ENCODE data around the gene CFAP73.
A peak's percentile ranks its signal among the peaks of the same experiment; 100 is the strongest.

The CFAP73 gene

GRCh38 chr12:113149361-113150150 is at the start of gene CFAP73:
CFAP73 (plus strand) TSS chr12:113149724; CDS start chr12:113149858, 134 bp downstream.
- H3K27ac ChIP-seq, result no peak within 1 kb of the TSS
- peak within 1 kb of the TSS; percentile 42 for H3K4me3 ChIP-seq
- no peak for TF ChIP-seq CTCF (IDR thresholded peaks at IDR 0.05)
- no peak for DNase-seq (ENCODE audit: low spot score)

GRCh38 chr12:113099764-113100163 is 49.8 kb upstream of the CFAP73 start:
- DNase-seq (ENCODE audit: low spot score), result no peak
- Histone ChIP-seq H3K27ac (no peak overlapping the region), H3K4me3 (no peak overlapping the region)
- TF ChIP-seq CTCF (IDR thresholded peaks at IDR 0.05), result no peak

- no peak overlapping the region for H3K27ac ChIP-seq
- no peak overlapping the region for H3K4me3 ChIP-seq
- no peak for DNase-seq (ENCODE audit: low spot score)
- no peak for TF ChIP-seq CTCF (IDR thresholded peaks at IDR 0.05)
These were observed 47.8 kb upstream of the CFAP73 start for GRCh38 chr12:113101751-113102150.

GRCh38 chr12:113102811-113103210 is 46.7 kb upstream of the CFAP73 start:
- DNase-seq (ENCODE audit: low spot score), result no peak
- Histone ChIP-seq H3K4me3 (no peak overlapping the region), H3K27ac (no peak overlapping the region)
- no peak for TF ChIP-seq CTCF (IDR thresholded peaks at IDR 0.05)

GRCh38 chr12:113103756-113104450 is 45.6 kb upstream of the CFAP73 start:
- TF ChIP-seq CTCF (IDR thresholded peaks at IDR 0.05), result no peak
- H3K4me3 ChIP-seq, result no peak overlapping the region
- no peak overlapping the region for H3K27ac ChIP-seq
- no peak for DNase-seq (ENCODE audit: low spot score)

- H3K4me3 ChIP-seq, result no peak overlapping the region
- TF ChIP-seq CTCF (IDR thresholded peaks at IDR 0.05), result no peak
- no peak overlapping the region for H3K27ac ChIP-seq
- DNase-seq (ENCODE audit: low spot score), result no peak
These were observed 44.5 kb upstream of the CFAP73 start for GRCh38 chr12:113104953-113105510.

Data from coronary artery (tissue), 2 donors.